ENCODE results near the gene PPP1R11.

DNA sequence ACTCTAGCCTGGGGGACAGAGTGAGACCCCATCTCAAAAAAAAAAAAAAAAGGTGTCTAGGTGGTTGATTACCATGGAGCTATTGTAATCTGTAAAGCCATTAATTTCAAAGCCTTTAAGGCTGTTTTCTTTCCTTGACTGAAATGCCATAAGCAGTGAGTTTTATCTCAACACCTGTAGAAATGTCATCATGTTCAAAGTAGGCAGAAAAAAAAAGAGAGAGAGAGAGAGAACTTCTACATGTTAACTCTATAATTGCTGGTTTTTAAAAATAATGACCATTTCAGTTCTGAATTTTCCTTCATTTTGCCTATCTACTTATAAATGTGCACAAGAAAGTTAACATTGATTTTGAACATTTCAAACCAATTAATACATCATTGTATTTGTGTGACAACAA is 35.6 kb upstream of the PPP1R11 start:
- TF ChIP-seq USF2 (IDR thresholded peaks at IDR 0.05; ENCODE audit: low read depth, low read length) (no peak), RAD21 (IDR thresholded peaks at IDR 0.05; ENCODE audit: low read length) (no peak), CTCF (conservative IDR thresholded peaks at IDR 0.05; ENCODE audit: low read depth, low read length) (no peak), RCOR1 (IDR thresholded peaks at IDR 0.05; ENCODE audit: insufficient replicate concordance, low read length) (no peak), POLR2A (IDR thresholded peaks at IDR 0.05; ENCODE audit: low read depth, low read length) (no peak), NFE2L2 (IDR thresholded peaks at IDR 0.05; ENCODE audit: low read depth, low read length) (no peak), CEBPB (IDR thresholded peaks at IDR 0.05; ENCODE audit: low read depth, low read length) (no peak), FOS (IDR thresholded peaks at IDR 0.05; ENCODE audit: low read depth, low read length) (no peak), MAFK (IDR thresholded peaks at IDR 0.05; ENCODE audit: low read depth, low read length) (no peak), MXI1 (IDR thresholded peaks at IDR 0.05; ENCODE audit: borderline replicate concordance, low read depth, low read length) (no peak), SMC3 (IDR thresholded peaks at IDR 0.05; ENCODE audit: low read depth, low read length) (no peak)

Data from IMR-90 (cell line).